Fibroblast of skin of scalp (primary cell): ENCODE results near the gene TIMM8B.
"Not testable (repeated sequence)": the region's sequence is repeated elsewhere in the genome, so short reads cannot be mapped to it uniquely, and the experiment has no call there.

Source experiments
- DNase-seq: peaks from one replicate; pipeline ENCODE4 v3.0.0-alpha.2; 2013

The TIMM8B gene

DNA sequence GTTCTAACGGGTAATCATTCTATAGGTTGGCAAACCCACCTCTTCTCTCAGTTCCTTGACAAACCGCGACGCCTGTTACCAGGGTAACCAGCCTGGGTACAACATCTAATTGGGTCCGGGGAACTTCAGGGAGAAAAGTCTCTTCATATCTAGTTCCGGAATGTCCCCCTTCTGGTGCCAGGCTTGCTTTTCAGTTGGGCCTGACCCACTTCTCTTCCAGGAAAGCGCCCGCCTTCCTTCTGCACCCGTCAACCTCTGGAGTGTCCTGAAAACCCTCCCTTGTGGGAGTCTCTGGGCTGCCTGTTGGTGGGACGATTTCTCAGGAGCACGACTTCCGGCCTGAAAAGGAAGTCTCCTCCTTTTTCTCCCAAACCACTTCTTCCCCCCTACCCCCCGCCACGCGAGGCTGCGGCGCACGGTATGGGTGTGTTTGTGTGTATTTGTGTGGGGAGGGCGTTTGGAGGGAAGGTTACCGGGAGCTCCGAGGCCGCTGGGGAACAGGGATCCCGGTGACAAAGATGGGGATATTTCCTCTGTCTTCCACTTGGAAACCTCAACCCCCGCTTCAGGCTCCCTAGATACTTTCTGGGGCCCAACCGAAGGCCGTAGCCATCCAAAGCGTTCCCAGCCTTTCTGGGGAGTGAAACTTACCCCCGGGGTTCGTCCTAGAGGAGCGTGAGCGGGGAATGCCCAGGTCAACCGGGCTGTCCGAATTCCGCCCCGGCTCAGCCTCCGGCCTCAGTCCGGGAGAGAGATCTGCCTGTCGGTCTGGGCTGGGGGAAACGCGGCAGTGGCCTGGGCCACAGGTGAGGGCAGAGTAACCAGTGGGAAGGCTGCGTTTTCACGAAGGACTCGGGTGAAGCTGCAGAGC lies 12.4 kb downstream of the TIMM8B start, which contains the start of the genes NKAPD1 and PIH1D2:
Gene NKAPD1, plus strand, starts transcription at position 359 of the 871 bp plus-strand sequence. CDS start 1,276 bp downstream, outside the sequence.
Gene PIH1D2, minus strand, starts transcription at position 77 of the 871 bp plus-strand sequence. CDS start 843 bp downstream, outside the sequence.
- peak; percentile 91 for DNase-seq

DNA sequence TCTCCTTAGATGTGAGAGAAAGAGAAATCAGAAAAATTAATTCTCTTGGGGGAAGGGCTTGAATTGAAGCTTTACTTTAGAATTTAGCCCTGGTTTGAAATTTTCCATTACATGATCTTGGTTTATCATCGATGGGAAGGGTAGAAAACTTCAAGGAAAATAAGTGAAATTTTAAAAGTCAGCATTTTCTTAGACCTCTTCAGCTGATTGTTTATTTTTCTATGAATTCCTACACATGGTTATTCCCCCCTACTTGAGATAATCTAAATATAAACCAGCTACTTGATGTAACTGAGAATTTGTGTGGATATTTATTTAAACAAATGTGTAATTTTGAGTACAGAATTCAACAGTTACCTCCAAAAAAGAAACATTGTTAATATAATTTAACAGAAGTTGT lies 23.6 kb downstream of the TIMM8B start:
- no peak for DNase-seq

DNA sequence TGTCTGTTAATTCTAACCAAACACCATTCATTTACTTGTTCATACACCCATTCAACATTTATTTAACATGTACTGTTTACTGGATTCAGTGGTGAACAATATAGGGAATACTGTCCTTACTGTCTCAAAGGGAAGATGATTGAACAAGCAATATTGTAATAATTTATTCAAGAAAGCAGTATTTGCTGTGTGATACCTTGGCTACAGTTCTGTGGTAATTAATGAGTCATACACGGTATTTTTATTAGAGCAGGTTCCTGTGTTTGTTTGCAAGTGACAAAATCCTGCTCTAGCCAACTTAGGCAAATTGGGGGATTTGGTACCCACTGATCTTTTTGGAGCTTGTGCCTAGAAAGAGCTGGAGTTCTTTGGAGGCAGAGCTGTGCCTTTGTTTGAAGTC lies 28.5 kb downstream of the TIMM8B start:
- DNase-seq, result no peak

DNA sequence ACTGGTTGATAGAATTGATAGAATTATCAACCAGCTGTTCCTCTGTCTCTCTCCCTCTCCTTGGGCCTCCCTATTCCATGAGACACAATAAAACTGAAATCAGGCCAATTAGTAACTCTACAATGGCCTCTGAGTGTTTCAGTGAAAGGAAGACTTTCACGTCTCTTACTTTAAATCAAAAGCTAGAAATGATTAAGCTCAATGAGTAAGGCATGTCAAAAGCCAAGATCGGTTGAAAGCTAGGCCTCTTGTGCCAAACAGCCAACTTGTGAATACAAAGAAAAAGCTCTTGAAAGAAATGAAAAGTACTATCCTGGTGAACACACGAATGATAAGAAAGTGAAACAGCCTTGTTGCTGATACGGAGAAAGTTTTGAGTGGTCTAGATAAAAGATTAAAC lies 29.4 kb downstream of the TIMM8B start:
- DNase-seq, result no peak

DNA sequence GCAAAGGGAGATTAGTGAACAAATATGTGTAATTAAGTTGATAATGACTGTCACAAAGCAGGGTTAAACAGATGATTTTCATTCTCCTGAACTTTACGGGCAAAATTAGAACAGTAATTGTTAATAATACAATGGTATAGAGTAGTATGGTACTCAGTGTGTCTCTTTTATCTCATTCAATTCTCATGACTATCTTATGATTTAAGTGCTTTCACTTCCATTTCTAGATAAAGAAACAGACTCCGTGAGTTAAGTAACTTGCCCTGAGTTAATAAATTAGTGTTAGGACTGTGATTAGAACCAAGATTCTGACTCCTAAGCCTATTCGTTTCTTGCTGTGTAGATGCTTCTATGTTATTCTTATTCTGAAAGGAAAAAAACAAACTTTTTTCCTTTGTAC lies 34.8 kb downstream of the TIMM8B start:
- DNase-seq, result no peak

DNA sequence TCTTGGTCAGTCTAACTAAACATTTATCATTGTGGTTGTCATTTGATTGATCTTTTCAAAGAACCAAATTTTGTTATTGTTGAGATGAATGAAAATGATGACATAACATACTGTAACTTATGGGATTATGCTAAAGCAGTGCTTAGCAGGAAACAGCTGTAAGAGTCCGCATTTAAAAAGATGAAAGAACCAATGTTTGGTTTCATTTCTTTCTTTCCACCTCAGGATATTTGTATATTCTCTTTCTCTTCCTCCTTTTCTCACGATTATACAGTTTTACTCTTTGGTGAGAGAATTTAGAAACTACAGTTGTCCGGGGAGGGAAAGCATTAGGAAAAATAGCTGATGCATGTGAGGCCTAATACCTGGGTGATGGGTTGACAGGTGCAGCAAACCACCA lies 35.8 kb downstream of the TIMM8B start:
- DNase-seq, result no peak

DNA sequence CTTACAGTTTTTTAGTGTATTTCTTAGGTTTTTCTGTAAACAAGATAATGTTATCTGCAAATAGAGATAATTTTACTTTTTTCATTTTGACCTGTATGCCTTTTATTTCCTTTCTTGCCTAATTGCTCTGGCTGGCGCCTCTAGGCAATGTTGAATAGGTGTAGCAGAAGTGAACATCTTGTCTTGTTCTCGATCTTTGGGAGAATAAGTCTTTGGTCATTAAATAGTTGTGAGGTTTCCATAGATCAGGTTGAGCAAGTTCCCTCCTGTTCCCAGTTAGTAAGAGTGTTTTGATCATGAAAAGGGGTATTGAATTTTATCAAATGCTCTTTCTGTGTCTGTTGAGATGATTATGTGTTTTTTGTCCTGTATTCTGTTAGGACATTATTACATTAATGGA lies 36.8 kb downstream of the TIMM8B start:
- DNase-seq, result no peak

DNA sequence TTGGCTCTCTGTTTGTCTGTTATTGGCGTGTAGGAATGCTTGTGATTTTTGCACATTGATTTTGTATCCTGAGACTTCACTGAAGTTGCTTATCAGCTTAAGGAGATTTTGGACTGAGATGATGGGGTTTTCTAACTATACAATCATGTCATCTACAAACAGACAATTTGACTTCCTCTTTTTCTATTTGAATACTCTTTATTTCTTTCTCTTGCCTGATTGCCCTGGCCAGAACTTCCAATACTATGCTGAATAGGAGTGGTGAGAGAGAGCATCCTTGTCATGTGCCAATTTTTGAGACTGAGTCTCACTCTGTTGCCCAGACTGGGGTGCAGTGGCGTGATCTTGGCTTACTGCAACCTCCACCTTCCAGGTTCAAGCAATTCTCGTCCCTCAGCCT lies 38.3 kb downstream of the TIMM8B start:
- not testable (repeated sequence) for DNase-seq

DNA sequence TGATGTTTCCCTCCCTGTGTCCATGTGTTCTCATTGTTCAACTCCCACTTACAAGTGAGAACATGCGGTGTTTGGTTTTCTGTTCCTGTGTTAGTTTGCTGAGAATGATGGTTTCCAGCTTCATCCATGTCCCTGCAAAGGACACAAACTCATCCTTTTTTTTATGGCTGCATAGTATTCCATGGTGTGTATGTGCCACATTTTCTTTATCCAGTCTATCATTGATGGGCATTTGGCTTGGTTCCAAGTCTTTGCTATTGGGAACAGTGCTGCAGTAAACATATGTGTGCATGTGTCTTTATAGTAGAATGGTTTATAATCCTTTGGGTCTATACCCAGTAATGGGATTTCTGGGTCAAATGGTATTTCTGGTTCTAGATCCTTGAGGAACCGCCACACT lies 39.9 kb downstream of the TIMM8B start:
- DNase-seq, result not testable (repeated sequence)

DNA sequence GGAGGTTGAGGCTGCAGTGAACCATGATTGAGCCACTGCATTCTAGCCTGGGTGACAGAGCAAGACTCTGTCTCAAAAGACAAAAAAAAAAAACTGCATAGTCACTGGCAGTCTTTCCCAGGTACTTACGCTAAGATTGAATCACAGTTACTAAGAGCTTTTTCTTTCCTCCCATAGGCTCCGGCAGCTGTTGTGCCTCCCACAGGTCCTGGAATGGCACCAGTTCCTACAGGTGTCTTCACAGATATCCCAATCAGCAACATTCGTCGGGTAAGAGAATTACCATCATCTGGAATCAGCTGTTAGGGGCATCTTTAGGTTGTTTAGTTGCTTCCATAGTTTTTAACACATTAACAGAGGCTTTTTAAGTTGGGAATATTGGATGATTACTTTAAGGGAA lies 41.6 kb downstream of the TIMM8B start:
- no peak for DNase-seq

DNA sequence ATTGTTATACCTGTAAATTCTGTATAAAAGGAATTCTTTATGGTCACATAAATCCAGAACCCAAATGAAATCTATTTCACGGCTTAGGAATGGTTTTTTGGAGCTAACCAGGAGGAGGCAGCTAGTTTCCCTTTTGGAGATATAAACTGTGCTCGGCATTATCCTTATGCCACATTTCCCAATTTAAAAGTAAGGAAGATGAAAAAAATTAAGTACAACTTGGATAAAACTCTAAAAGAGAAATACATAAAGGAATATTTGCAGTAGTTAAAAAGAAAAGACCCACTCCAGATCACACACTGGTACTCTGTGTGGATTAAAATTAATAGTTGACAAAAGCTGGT lies 43.6 kb downstream of the TIMM8B start:
- DNase-seq, result no peak

DNA sequence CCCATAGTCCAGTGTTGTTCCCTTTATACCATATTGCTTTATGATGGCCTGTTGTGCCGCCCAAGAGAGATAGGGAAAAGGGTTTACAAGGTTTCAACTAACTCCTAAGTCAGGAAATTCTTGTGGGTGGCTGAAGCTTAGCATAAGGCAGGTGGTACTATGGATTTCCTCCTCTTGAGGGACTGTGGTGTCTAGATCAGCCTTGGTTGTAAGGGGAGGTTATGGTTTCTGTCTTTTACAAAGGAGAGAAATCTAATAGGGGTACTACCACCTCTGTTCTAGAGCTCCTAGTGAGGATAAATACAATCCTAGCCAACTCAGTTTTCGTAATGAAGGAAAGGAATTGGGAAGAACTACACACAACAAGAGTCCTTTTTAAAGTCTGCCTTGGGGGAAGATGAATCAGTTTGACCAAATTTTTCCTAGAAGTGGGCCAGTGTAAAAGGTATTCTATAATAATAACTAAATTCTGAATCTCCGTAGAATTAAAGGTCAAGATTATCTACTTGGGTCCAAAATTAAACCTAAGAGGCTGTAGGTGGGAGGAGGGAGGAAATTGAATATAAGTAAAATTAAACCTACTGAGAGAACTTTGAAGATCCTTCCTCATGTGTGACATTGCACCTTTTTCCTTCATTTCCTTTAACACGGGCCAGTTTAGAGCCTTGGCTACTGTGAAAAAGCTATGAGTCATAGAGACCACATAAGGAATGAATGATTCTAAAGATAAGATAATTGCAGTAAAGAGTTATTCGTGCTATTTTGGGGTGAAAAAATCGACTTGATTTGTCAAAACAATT lies 44.2 kb downstream of the TIMM8B start:
- DNase-seq, result no peak

DNA sequence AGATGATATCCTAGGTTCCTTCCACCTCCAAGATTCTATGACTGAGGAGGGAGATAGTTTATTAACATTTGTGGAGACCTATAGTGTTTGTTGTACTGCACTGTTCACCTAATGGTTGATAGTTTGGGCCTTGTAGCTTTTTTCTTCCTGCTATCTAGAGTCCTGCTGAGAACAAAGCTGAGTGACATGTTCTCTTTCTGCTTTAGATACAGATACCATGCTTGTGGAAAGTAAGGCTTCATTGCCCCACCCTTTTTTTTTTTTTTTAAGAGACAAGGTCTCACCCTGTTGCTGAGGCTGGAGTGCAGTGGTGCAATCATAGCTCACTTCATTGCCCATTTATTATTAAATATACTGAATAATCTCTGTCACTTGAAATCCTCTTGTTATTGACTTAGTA lies 49.0 kb downstream of the TIMM8B start:
- DNase-seq, result no peak
